ENCODE results near the gene THYN1. TPM values are rescaled to one million over a fixed set of nuclear protein-coding genes. Genes with fewer than 3 reads are reported as not detected.
"Not testable (repeated sequence)": the region's sequence is repeated elsewhere in the genome, so short reads cannot be mapped to it uniquely, and the experiment has no call there.

Gene THYN1
- total and polyA plus RNA-seq, 10 donors, result 24.5 to 54.8 (median 39.7) TPM

- Histone ChIP-seq H3K4me1 (peaks cover 0 to 5% (median 2%) of the 10 kb centered on the region in 6 donors), H3K36me3 (no peaks in the 10 kb centered on the region), H3K27me3 (replicated peaks in 1 of 7) (peaks cover 0 to 55% (median 23%) of the 10 kb centered on the region in 7 donors), H3K27ac (no peak overlapping the region), H3K4me3 (no peak overlapping the region), H3K9me3 (peaks cover 0 to 10% (median 2%) of the 10 kb centered on the region in 8 donors)
- intact Hi-C loops (cut with DNase I; ENCODE audit: low total_unique reads), result no loop called here
- TF ChIP-seq CTCF (IDR thresholded peaks at IDR 0.05 in 8 of 11, conservative IDR thresholded peaks at IDR 0.05 in 3 of 11) (no peak), POLR2A (IDR thresholded peaks at IDR 0.05) (no peak), POLR2AphosphoS5 (IDR thresholded peaks at IDR 0.05) (no peak)
- 81 to 88% (median 86%) methylated on average over 22 of the region's 22 CpGs for WGBS, 5 donors
- no peak for DNase-seq
Measured at GRCh38 chr11:134282121-134283045, 29.2 kb upstream of the THYN1 start.

DNA sequence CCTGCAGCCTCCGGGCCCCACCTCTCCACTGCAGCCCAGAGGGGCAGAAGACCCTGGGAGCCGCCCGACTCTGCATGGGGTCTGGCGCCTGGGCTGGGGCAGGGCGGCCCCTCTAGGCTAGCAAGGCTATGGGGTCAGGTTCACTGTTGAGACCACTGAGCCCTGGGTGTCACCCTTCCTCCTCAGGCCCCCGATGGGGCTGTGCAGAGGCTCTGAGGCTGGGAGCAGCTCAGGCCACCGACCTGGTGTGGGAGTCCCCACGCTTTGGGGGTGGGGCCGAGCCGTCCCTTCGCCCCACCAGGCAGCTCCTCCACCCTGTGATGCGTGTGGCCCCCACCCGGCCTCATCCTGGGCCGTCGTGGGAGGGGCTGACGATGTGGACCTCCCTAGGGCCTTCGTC is 28.5 kb upstream of the THYN1 start:
- intact Hi-C loops (cut with DNase I; ENCODE audit: low total_unique reads); H3K27ac ChIP-seq; DNase-seq; H3K4me3 ChIP-seq; H3K36me3 ChIP-seq: not testable (repeated sequence)
- peaks cover 4 to 62% (median 31%) of the 10 kb centered on the region in 7 donors for H3K27me3 ChIP-seq (replicated peaks in 1 of 7)
- H3K9me3 ChIP-seq, result peaks cover 0 to 10% (median 2%) of the 10 kb centered on the region in 8 donors
- peaks cover 6 to 12% (median 10%) of the 10 kb centered on the region in 6 donors for H3K4me1 ChIP-seq
- 82 to 88% (median 85%) methylated on average over 4 to 16 of the region's 17 CpGs; no CpG with 5 or more reads in 1 of the 5 donors for WGBS, 5 donors

DNA sequence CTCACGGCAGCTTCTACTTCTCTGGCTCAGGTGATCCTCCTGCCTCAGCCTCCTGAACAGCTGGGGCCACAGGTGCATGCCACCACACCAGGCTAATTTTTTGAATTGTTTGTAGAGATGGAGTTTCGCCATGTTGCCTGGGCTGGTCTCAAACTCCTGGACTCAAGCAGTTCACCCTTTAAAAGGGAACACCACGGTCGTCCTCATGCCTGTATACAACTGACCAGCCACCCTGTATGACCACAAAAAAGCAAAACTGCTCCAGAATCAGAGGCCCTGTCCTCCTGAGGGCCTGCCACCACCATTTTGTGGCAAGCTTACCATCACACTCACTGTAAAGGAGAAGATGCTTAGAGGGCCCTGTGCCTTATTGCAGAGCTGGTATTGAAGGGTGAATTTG is 25.2 kb upstream of the THYN1 start:
- H3K36me3 ChIP-seq, result no peaks in the 10 kb centered on the region
- no peak for DNase-seq
- WGBS, 5 donors, result 91 to 97% (median 95%) methylated on average over 4 of the region's 4 CpGs
- peaks cover 4 to 84% (median 63%) of the 10 kb centered on the region in 7 donors for H3K27me3 ChIP-seq (replicated peaks in 1 of 7)
- TF ChIP-seq CTCF (IDR thresholded peaks at IDR 0.05 in 8 of 11, conservative IDR thresholded peaks at IDR 0.05 in 3 of 11) (no peak), POLR2AphosphoS5 (IDR thresholded peaks at IDR 0.05) (no peak), POLR2A (IDR thresholded peaks at IDR 0.05) (no peak)
- H3K9me3 ChIP-seq, result peaks cover 0 to 10% (median 2%) of the 10 kb centered on the region in 8 donors
- H3K4me3 ChIP-seq, result no peak overlapping the region
- H3K27ac ChIP-seq, result no peak overlapping the region
- peaks cover 17 to 38% (median 26%) of the 10 kb centered on the region in 6 donors for H3K4me1 ChIP-seq
- intact Hi-C loops (cut with DNase I; ENCODE audit: low total_unique reads), result no loop called here

GRCh38 chr11:134277183-134278001 is 24.2 kb upstream of the THYN1 start:
- TF ChIP-seq POLR2A (IDR thresholded peaks at IDR 0.05) (no peak), CTCF (IDR thresholded peaks at IDR 0.05 in 8 of 11, conservative IDR thresholded peaks at IDR 0.05 in 3 of 11) (no peak), POLR2AphosphoS5 (IDR thresholded peaks at IDR 0.05) (no peak)
- H3K36me3 ChIP-seq, result no peaks in the 10 kb centered on the region
- H3K27me3 ChIP-seq (replicated peaks in 1 of 7), result peaks cover 4 to 84% (median 68%) of the 10 kb centered on the region in 7 donors
- no peak overlapping the region for H3K27ac ChIP-seq
- H3K9me3 ChIP-seq, result peaks cover 0 to 10% (median 2%) of the 10 kb centered on the region in 8 donors
- intact Hi-C loops (cut with DNase I; ENCODE audit: low total_unique reads), result no loop called here
- DNase-seq, result no peak
- 18 to 25% (median 21%) methylated on average over 34 to 36 of the region's 36 CpGs for WGBS, 5 donors
- peaks cover 17 to 38% (median 26%) of the 10 kb centered on the region in 6 donors for H3K4me1 ChIP-seq
- peak overlapping the region in 6 of 8 donors; percentile 46 to 76 (median 52) for H3K4me3 ChIP-seq

Measured in spleen (tissue), 11 donors.